IMR-90 (cell line): ENCODE data around the gene DCTD.

Source experiments
- BHLHE40 ChIP-seq: fragments of 150-350 bp; IDR thresholded peaks from 2 replicates; pipeline ENCODE4 v1.6.1; 2016; ENCODE audit warnings: mild to moderate bottlenecking, low read depth, low read length
- CEBPB ChIP-seq: IDR thresholded peaks from 2 replicates; pipeline ENCODE4 v1.6.1; 2012; ENCODE audit warnings: low read depth, low read length, improper control_type of control experiment
- CHD1 ChIP-seq: IDR thresholded peaks from 2 replicates; pipeline ENCODE4 v1.6.1; 2012; ENCODE audit warnings: low read depth, low read length, improper control_type of control experiment
- FOS ChIP-seq: fragments of 150-350 bp; IDR thresholded peaks from 2 replicates; pipeline ENCODE4 v1.6.1; 2016; ENCODE audit warnings: low read depth, low read length
- POLR2A ChIP-seq: IDR thresholded peaks from 2 replicates; pipeline ENCODE4 v1.6.1; 2012; ENCODE audit warnings: mild to moderate bottlenecking, low read depth, low read length
- RAD21 ChIP-seq: IDR thresholded peaks from 2 replicates; pipeline ENCODE4 v1.6.1; 2012; ENCODE audit warnings: low read length, improper control_type of control experiment
- RCOR1 ChIP-seq: IDR thresholded peaks from 2 replicates; pipeline ENCODE4 v1.6.1; 2012; ENCODE audit warnings: mild to moderate bottlenecking, low read length, improper control_type of control experiment; ENCODE audit not compliant: insufficient replicate concordance
- TF ChIP-seq, protein P1 (sequence below): conservative IDR thresholded peaks from 2 replicates; pipeline ENCODE4 v1.5.1; 2012; ENCODE audit warnings: mild to moderate bottlenecking, low read depth, low read length, improper control_type of control experiment
- TF ChIP-seq, protein P2 (sequence below): fragments of 150-350 bp; IDR thresholded peaks from 2 replicates; pipeline ENCODE4 v1.6.1; 2017; ENCODE audit warnings: mild to moderate bottlenecking, antibody characterized with exemption, low read length, low read depth

DNA sequence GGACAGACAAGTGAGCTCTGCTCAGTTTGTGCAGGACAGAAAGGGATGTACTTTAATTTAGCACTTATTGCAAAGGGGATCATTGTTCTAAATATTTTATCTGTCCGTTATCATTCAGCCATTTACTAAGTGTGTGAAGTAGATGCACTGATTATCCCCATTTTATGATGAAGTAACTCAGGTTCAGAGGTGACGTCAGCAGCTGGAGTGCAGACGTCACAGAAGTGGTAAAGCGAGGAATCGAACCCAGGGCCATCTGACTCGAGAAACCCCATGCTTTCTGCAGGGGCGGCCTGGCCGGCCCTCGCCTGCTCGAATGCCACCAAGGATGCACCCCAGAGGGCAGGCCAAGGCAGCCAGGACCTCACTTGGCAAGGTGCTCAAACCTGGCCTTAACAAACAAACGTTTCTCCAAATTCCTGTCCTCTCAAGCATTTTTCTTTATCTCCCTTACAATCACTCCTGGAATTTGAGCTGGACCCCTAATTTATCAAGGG is 75.0 kb downstream of the DCTD start:
- TF ChIP-seq, protein P1, sequence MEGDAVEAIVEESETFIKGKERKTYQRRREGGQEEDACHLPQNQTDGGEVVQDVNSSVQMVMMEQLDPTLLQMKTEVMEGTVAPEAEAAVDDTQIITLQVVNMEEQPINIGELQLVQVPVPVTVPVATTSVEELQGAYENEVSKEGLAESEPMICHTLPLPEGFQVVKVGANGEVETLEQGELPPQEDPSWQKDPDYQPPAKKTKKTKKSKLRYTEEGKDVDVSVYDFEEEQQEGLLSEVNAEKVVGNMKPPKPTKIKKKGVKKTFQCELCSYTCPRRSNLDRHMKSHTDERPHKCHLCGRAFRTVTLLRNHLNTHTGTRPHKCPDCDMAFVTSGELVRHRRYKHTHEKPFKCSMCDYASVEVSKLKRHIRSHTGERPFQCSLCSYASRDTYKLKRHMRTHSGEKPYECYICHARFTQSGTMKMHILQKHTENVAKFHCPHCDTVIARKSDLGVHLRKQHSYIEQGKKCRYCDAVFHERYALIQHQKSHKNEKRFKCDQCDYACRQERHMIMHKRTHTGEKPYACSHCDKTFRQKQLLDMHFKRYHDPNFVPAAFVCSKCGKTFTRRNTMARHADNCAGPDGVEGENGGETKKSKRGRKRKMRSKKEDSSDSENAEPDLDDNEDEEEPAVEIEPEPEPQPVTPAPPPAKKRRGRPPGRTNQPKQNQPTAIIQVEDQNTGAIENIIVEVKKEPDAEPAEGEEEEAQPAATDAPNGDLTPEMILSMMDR = no peak
- TF ChIP-seq CEBPB = no peak
- TF ChIP-seq RCOR1 = no peak
- TF ChIP-seq POLR2A = no peak
- TF ChIP-seq, protein P2, sequence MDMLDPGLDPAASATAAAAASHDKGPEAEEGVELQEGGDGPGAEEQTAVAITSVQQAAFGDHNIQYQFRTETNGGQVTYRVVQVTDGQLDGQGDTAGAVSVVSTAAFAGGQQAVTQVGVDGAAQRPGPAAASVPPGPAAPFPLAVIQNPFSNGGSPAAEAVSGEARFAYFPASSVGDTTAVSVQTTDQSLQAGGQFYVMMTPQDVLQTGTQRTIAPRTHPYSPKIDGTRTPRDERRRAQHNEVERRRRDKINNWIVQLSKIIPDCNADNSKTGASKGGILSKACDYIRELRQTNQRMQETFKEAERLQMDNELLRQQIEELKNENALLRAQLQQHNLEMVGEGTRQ = no peak
- TF ChIP-seq BHLHE40 = no peak
- no peak for TF ChIP-seq RAD21
- TF ChIP-seq CHD1 = no peak
- TF ChIP-seq FOS = no peak
